Measurements from ENCODE around the gene MED29. TPM values are rescaled to one million over a fixed set of nuclear protein-coding genes. Genes with fewer than 3 reads are reported as not detected.

Gene MED29
- total RNA-seq, 2 experiments from 2014 or later = 28.3 to 31.3 TPM

DNA sequence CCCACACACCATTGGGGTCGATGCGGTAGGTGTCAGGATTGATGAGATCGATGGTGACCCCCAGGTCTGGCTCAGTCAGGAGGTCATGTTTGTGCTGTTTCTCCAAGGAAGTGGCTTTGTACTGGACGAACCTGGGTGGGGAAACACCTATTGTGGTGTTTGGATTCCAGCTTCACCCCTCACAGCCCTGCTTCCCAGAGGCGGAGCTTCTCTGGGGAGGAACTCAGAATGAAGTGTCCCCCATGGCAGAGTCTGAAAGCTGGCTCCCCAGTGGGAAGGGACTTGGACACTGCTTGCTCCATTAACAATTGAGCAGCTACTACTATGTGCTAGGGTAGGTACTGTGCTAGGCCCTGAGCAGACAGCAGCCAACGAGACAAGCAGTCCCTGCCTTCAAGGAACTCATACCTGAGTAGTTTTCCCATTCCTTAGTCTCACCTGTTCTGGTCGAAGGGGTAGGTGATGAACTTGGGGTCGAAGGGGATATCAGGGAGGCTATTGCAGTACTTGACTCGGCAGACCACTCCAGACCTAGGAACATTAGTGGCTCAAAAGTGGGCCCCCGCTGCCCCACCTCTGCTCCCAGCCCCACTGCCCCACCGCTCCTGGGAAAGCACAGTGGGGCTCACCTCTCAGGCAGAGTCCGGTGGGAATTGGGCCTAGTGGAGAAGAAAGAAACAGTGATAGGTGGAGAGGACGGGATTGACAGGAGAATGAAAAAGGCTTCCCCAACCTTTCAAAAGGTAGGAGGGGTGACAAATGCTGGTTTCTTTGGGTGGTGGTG, 1.4 kb upstream of the MED29 start:
- no TSS peak for BruUV-seq (replicated peaks)
- H2AFZ ChIP-seq (ENCODE audit: low read length) = no peak overlapping the region
- ChIA-PET POLR2A (interaction anchor here (1.0 to 2.0 kb wide), 2 partner anchors 46 to 53 kb away, joined by 3 to 6 read pairs; partner anchors contain the start of gene RPS16), CTCF (ENCODE audit: unreplicated experiment) (no interaction called here)
- DNase-seq (ENCODE audit: low spot score) = no peak
- peak overlapping the region; percentile 84 for H3K27ac ChIP-seq (ENCODE audit: low read depth, low read length, poor library complexity, severe bottlenecking)
- peaks cover 25% of the 10 kb centered on the region for H3K79me2 ChIP-seq (ENCODE audit: insufficient read depth, low read depth, low read length)
- H3K9me2 ChIP-seq (ENCODE audit: insufficient read depth, low read length) = no peaks in the 10 kb centered on the region
- peak overlapping the region; percentile 86 for H3K4me3 ChIP-seq (ENCODE audit: low read depth, low read length, poor library complexity, severe bottlenecking)
- H3K36me3 ChIP-seq (ENCODE audit: insufficient read depth, low read length) = peaks cover 59% of the 10 kb centered on the region
- H4K20me1 ChIP-seq (ENCODE audit: insufficient read depth, low read length) = no peaks in the 10 kb centered on the region
- intact Hi-C loops (cut with micrococcal nuclease; ENCODE audit: unreplicated experiment) = loop anchor here (2.0 kb wide), 1 partner anchor 143 kb away; the partner anchor contains the start of gene EID2B
- H3K9me3 ChIP-seq (ENCODE audit: low read length) = no peaks in the 10 kb centered on the region
- peak overlapping the region; percentile 83 for H3K4me2 ChIP-seq (ENCODE audit: low read length)
- no peak for TF ChIP-seq EZH2phosphoT487 (IDR thresholded peaks at IDR 0.05; ENCODE audit: borderline replicate concordance, low read depth, low read length)
- TF ChIP-seq, protein P1, sequence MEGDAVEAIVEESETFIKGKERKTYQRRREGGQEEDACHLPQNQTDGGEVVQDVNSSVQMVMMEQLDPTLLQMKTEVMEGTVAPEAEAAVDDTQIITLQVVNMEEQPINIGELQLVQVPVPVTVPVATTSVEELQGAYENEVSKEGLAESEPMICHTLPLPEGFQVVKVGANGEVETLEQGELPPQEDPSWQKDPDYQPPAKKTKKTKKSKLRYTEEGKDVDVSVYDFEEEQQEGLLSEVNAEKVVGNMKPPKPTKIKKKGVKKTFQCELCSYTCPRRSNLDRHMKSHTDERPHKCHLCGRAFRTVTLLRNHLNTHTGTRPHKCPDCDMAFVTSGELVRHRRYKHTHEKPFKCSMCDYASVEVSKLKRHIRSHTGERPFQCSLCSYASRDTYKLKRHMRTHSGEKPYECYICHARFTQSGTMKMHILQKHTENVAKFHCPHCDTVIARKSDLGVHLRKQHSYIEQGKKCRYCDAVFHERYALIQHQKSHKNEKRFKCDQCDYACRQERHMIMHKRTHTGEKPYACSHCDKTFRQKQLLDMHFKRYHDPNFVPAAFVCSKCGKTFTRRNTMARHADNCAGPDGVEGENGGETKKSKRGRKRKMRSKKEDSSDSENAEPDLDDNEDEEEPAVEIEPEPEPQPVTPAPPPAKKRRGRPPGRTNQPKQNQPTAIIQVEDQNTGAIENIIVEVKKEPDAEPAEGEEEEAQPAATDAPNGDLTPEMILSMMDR (conservative IDR thresholded peaks at IDR 0.05; ENCODE audit: low read length) = no peak
- peaks cover 24% of the 10 kb centered on the region for H3K4me1 ChIP-seq (ENCODE audit: insufficient read depth, low read length, poor library complexity, severe bottlenecking)

DNA sequence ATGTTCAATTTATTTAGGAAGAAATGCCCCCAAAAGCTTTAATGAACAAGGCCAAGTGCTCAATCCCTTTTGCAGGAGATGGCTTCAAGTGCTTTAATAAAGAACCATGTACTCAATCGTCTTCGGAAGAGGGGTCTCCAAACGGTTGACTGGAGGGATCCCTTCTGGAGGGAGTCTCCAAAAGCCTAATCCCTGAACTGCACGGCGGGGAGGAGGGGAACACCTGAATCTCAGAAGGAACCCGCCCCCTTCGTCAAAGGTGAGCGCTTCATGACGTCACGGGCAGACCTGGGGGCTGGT, 777 bp upstream of the MED29 start:
- CTCF ChIA-PET (ENCODE audit: unreplicated experiment) = no interaction called here

More for the DNA sequence above, 777 bp upstream of the MED29 start:
- peak overlapping the region; percentile 71; the same call in 1 of the 2 replicates for H2AFZ ChIP-seq (ENCODE audit: low read length)
- peaks cover 25% of the 10 kb centered on the region for H3K79me2 ChIP-seq (ENCODE audit: insufficient read depth, low read depth, low read length)
- DNase-seq (ENCODE audit: low spot score) = no peak
- H3K4me3 ChIP-seq (ENCODE audit: low read depth, low read length, poor library complexity, severe bottlenecking) = peak overlapping the region; percentile 86
- H3K4me2 ChIP-seq (ENCODE audit: low read length) = peak overlapping the region; percentile 83
- no peak for TF ChIP-seq EZH2phosphoT487 (IDR thresholded peaks at IDR 0.05; ENCODE audit: borderline replicate concordance, low read depth, low read length)
- TF ChIP-seq, protein P1 (conservative IDR thresholded peaks at IDR 0.05; ENCODE audit: low read length) = no peak
- POLR2A ChIA-PET = interaction anchor here (0.7 to 2.0 kb wide), 3 partner anchors 54 to 179 kb away, joined by 3 to 6 read pairs (median 4); partner anchors contain the start of gene SUPT5H
- H3K27ac ChIP-seq (ENCODE audit: low read depth, low read length, poor library complexity, severe bottlenecking) = peak overlapping the region; percentile 84
- BruUV-seq (replicated peaks) = no TSS peak
- intact Hi-C loops (cut with micrococcal nuclease; ENCODE audit: unreplicated experiment) = loop anchor here (2.0 kb wide), 1 partner anchor 142 kb away; the partner anchor contains the start of gene EID2B
- no peaks in the 10 kb centered on the region for H4K20me1 ChIP-seq (ENCODE audit: insufficient read depth, low read length)
- H3K9me3 ChIP-seq (ENCODE audit: low read length) = no peaks in the 10 kb centered on the region
- no peaks in the 10 kb centered on the region for H3K9me2 ChIP-seq (ENCODE audit: insufficient read depth, low read length)
- H3K4me1 ChIP-seq (ENCODE audit: insufficient read depth, low read length, poor library complexity, severe bottlenecking) = peaks cover 24% of the 10 kb centered on the region
- peaks cover 60% of the 10 kb centered on the region for H3K36me3 ChIP-seq (ENCODE audit: insufficient read depth, low read length)
